Measurements from ENCODE around the gene SAFB2.
A peak's percentile ranks its signal among the peaks of the same experiment; 100 is the strongest.

Gene SAFB2

GRCh38 chr19:5557691-5558090 is 64.9 kb downstream of the SAFB2 start:
- no peak overlapping the region for H3K4me3 ChIP-seq (ENCODE audit: low read length)
- no peak for TF ChIP-seq CTCF (conservative IDR thresholded peaks at IDR 0.05; ENCODE audit: low read depth, low read length)
- DNase-seq (ENCODE audit: low read depth): no peak

GRCh38 chr19:5554828-5555227 is 67.7 kb downstream of the SAFB2 start:
- no peak for TF ChIP-seq CTCF (conservative IDR thresholded peaks at IDR 0.05; ENCODE audit: low read depth, low read length)
- no peak for DNase-seq (ENCODE audit: low read depth)
- H3K4me3 ChIP-seq (ENCODE audit: low read length): no peak overlapping the region

DNA sequence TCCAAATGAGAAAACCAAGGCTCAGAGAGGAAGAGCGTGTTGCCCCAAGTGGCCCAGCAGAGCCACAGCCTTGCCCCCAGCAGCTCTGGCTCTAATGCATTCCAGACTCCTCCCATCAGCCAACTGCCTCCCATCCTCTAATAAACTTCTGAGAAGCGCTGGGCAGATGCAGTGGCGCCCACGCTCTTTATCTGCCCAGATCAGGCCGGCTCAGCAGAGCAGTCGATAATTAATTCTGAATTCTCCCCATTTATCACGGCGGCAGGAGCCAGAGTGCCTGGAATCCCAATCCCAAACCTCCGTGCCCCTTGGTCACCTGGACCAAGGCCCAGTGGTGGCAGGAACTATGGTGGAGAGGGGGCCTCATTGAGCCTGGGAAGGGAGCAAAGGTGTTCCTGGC is 68.7 kb downstream of the SAFB2 start:
- DNase-seq (ENCODE audit: low read depth): no peak
- no peak for TF ChIP-seq CTCF (conservative IDR thresholded peaks at IDR 0.05; ENCODE audit: low read depth, low read length)

GRCh38 chr19:5547881-5548280 is 74.7 kb downstream of the SAFB2 start:
- no peak overlapping the region for H3K4me3 ChIP-seq (ENCODE audit: low read length)
- no peak for DNase-seq (ENCODE audit: low read depth)
- TF ChIP-seq CTCF (conservative IDR thresholded peaks at IDR 0.05; ENCODE audit: low read depth, low read length): peak; percentile 65

More for the DNA sequence above, 68.7 kb downstream of the SAFB2 start:
- no peak overlapping the region for H3K4me3 ChIP-seq (ENCODE audit: low read length)

- no peak for TF ChIP-seq CTCF (conservative IDR thresholded peaks at IDR 0.05; ENCODE audit: low read depth, low read length)
These were observed 76.6 kb downstream of the SAFB2 start for GRCh38 chr19:5545984-5546383.

GRCh38 chr19:5545051-5545450 is 77.5 kb downstream of the SAFB2 start:
- H3K4me3 ChIP-seq (ENCODE audit: low read length): no peak overlapping the region
- TF ChIP-seq CTCF (conservative IDR thresholded peaks at IDR 0.05; ENCODE audit: low read depth, low read length): no peak
- DNase-seq (ENCODE audit: low read depth): no peak

More at GRCh38 chr19:5545984-5546383, 76.6 kb downstream of the SAFB2 start:
- H3K4me3 ChIP-seq (ENCODE audit: low read length): no peak overlapping the region
- no peak for DNase-seq (ENCODE audit: low read depth)

GRCh38 chr19:5542665-5543064 is 79.9 kb downstream of the SAFB2 start:
- no peak for DNase-seq (ENCODE audit: low read depth)
- H3K4me3 ChIP-seq (ENCODE audit: low read length): no peak overlapping the region
- TF ChIP-seq CTCF (conservative IDR thresholded peaks at IDR 0.05; ENCODE audit: low read depth, low read length): peak; percentile 25

Measured in retinal pigment epithelial cell (primary cell).